GM19397 (cell line): ENCODE measurements around the gene SFTPD.
"Not testable (repeated sequence)": the region's sequence is repeated elsewhere in the genome, so short reads cannot be mapped to it uniquely, and the experiment has no call there.

Source experiments
- ATAC-seq: cut with Tn5 transposase; IDR thresholded peaks from one replicate; pipeline ENCODE4 v1.9.1; 2021; ENCODE audit warnings: mild to moderate bottlenecking, moderate library complexity; ENCODE audit not compliant: unreplicated experiment

The SFTPD gene

GRCh38 chr10:79948976-79949722 lies at the start of gene SFTPD:
Gene SFTPD (minus strand): TSS chr10:79949105. CDS start chr10:79946659, 2,446 bp downstream.
- ATAC-seq, result no peak

- ATAC-seq, result no peak
Measured at GRCh38 chr10:79995979-79996634, 47.2 kb upstream of the SFTPD start.

- ATAC-seq, result no peak
Measured at GRCh38 chr10:79994556-79994955, 45.7 kb upstream of the SFTPD start.

GRCh38 chr10:79988199-79988598 lies 39.3 kb upstream of the SFTPD start:
- not testable (repeated sequence) for ATAC-seq

GRCh38 chr10:79986661-79987060 lies 37.8 kb upstream of the SFTPD start:
- ATAC-seq, result not testable (repeated sequence)

- ATAC-seq, result no peak
Measured at GRCh38 chr10:79985481-79986072, 36.7 kb upstream of the SFTPD start.

GRCh38 chr10:79984851-79985250 lies 35.9 kb upstream of the SFTPD start:
- ATAC-seq, result no peak

- no peak for ATAC-seq
Measured at GRCh38 chr10:79983286-79983909, 34.5 kb upstream of the SFTPD start.

GRCh38 chr10:79982861-79983260 lies 34.0 kb upstream of the SFTPD start:
- ATAC-seq, result no peak

- no peak for ATAC-seq
Measured at GRCh38 chr10:79982362-79982800, 33.5 kb upstream of the SFTPD start.

GRCh38 chr10:79981450-79982361 lies 32.8 kb upstream of the SFTPD start:
- no peak for ATAC-seq

GRCh38 chr10:79980711-79981110 lies 31.8 kb upstream of the SFTPD start:
- ATAC-seq, result no peak

GRCh38 chr10:79979976-79980687 lies 31.2 kb upstream of the SFTPD start:
- ATAC-seq, result no peak

GRCh38 chr10:79979310-79979975 lies 30.5 kb upstream of the SFTPD start:
- no peak for ATAC-seq

- no peak for ATAC-seq
Measured at GRCh38 chr10:79976999-79977398, 28.1 kb upstream of the SFTPD start.

GRCh38 chr10:79970062-79970461 lies 21.2 kb upstream of the SFTPD start:
- ATAC-seq, result no peak

GRCh38 chr10:79947787-79948424 lies 999 bp downstream of the SFTPD start:
- no peak for ATAC-seq

GRCh38 chr10:79947083-79947415 lies 1.9 kb downstream of the SFTPD start:
- no peak for ATAC-seq
